ENCODE measurements around the gene ADAT1.
"Not testable (repeated sequence)": the region's sequence is repeated elsewhere in the genome, so short reads cannot be mapped to it uniquely, and the experiment has no call there.

ADAT1 gene

DNA sequence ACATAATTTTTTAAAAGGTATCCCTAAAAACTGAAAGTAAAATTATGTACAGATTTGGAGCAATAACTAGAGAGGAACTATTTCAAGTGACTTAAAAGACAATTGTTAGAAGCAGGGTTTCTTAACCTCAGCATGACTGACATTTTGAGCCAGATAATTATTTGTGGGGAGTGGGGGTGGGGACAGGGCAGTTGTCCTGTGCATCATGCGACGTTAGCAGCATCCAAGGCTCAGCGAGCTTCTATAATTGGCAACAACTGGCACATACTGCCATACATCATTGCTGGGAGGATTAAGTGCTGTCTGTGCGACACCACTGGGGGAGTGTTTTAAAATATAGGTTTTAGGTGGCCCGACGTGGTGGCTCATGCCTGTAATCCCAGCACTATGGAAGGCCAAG is 29.8 kb downstream of the ADAT1 start:
- TF ChIP-seq RARB (CRISPR knock-in tag; IDR thresholded peaks at IDR 0.05), result no peak
- TF ChIP-seq, protein P1, sequence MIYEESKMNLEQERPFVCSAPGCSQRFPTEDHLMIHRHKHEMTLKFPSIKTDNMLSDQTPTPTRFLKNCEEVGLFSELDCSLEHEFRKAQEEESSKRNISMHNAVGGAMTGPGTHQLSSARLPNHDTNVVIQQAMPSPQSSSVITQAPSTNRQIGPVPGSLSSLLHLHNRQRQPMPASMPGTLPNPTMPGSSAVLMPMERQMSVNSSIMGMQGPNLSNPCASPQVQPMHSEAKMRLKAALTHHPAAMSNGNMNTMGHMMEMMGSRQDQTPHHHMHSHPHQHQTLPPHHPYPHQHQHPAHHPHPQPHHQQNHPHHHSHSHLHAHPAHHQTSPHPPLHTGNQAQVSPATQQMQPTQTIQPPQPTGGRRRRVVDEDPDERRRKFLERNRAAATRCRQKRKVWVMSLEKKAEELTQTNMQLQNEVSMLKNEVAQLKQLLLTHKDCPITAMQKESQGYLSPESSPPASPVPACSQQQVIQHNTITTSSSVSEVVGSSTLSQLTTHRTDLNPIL (CRISPR knock-in tag; IDR thresholded peaks at IDR 0.05; ENCODE audit: low read depth), result no peak
- no peak for TF ChIP-seq TCF4 (CRISPR knock-in tag; IDR thresholded peaks at IDR 0.05; ENCODE audit: borderline replicate concordance)
- no peak for TF ChIP-seq TOX (CRISPR knock-in tag; IDR thresholded peaks at IDR 0.05; ENCODE audit: borderline replicate concordance)
- TF ChIP-seq ARNTL (CRISPR knock-in tag; IDR thresholded peaks at IDR 0.05; ENCODE audit: borderline replicate concordance, low read depth), result no peak
- TF ChIP-seq, protein P2, sequence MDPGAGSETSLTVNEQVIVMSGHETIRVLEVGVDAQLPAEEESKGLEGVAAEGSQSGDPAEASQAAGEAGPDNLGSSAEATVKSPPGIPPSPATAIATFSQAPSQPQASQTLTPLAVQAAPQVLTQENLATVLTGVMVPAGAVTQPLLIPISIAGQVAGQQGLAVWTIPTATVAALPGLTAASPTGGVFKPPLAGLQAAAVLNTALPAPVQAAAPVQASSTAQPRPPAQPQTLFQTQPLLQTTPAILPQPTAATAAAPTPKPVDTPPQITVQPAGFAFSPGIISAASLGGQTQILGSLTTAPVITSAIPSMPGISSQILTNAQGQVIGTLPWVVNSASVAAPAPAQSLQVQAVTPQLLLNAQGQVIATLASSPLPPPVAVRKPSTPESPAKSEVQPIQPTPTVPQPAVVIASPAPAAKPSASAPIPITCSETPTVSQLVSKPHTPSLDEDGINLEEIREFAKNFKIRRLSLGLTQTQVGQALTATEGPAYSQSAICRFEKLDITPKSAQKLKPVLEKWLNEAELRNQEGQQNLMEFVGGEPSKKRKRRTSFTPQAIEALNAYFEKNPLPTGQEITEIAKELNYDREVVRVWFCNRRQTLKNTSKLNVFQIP (CRISPR knock-in tag; IDR thresholded peaks at IDR 0.05; ENCODE audit: borderline replicate concordance, low read depth), result no peak
- no peak for TF ChIP-seq ZFP3 (CRISPR knock-in tag; IDR thresholded peaks at IDR 0.05)
- TF ChIP-seq SNAI2 (CRISPR knock-in tag; IDR thresholded peaks at IDR 0.05), result no peak
- no peak for TF ChIP-seq GLIS3 (CRISPR knock-in tag; IDR thresholded peaks at IDR 0.05)
- TF ChIP-seq CSDC2 (CRISPR knock-in tag; IDR thresholded peaks at IDR 0.05), result no peak
- TF ChIP-seq ISL1 (CRISPR knock-in tag; IDR thresholded peaks at IDR 0.05), result no peak
- TF ChIP-seq, protein P3, sequence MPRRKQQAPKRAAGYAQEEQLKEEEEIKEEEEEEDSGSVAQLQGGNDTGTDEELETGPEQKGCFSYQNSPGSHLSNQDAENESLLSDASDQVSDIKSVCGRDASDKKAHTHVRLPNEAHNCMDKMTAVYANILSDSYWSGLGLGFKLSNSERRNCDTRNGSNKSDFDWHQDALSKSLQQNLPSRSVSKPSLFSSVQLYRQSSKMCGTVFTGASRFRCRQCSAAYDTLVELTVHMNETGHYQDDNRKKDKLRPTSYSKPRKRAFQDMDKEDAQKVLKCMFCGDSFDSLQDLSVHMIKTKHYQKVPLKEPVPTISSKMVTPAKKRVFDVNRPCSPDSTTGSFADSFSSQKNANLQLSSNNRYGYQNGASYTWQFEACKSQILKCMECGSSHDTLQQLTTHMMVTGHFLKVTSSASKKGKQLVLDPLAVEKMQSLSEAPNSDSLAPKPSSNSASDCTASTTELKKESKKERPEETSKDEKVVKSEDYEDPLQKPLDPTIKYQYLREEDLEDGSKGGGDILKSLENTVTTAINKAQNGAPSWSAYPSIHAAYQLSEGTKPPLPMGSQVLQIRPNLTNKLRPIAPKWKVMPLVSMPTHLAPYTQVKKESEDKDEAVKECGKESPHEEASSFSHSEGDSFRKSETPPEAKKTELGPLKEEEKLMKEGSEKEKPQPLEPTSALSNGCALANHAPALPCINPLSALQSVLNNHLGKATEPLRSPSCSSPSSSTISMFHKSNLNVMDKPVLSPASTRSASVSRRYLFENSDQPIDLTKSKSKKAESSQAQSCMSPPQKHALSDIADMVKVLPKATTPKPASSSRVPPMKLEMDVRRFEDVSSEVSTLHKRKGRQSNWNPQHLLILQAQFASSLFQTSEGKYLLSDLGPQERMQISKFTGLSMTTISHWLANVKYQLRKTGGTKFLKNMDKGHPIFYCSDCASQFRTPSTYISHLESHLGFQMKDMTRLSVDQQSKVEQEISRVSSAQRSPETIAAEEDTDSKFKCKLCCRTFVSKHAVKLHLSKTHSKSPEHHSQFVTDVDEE (CRISPR knock-in tag; IDR thresholded peaks at IDR 0.05), result no peak
- no peak for TF ChIP-seq ZNF70 (CRISPR knock-in tag; IDR thresholded peaks at IDR 0.05)
- no peak for TF ChIP-seq OSR1 (CRISPR knock-in tag; IDR thresholded peaks at IDR 0.05)
- TF ChIP-seq ZNF8 (CRISPR knock-in tag; IDR thresholded peaks at IDR 0.05), result no peak
- no peak for TF ChIP-seq ZNF565 (CRISPR knock-in tag; conservative IDR thresholded peaks at IDR 0.05; ENCODE audit: low read depth)
- no peak for ATAC-seq

DNA sequence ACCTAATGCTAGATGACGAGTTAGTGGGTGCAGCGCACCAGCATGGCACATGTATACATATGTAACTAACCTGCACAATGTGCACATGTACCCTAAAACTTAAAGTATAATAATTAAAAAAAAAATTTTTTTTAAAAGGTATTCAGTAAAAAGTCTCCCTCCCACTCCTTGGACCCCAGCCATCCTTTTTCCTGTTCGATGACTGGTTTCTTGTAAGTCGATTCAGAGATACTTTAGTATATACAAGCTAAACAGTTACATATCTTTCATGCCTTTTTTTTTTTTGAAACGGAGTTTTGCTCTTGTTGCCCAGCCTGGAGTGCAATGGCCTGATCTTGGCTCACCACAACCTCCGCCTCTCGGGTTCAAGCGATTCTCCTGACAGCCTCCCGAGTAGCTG is 31.2 kb downstream of the ADAT1 start:
- ATAC-seq, result not testable (repeated sequence)

DNA sequence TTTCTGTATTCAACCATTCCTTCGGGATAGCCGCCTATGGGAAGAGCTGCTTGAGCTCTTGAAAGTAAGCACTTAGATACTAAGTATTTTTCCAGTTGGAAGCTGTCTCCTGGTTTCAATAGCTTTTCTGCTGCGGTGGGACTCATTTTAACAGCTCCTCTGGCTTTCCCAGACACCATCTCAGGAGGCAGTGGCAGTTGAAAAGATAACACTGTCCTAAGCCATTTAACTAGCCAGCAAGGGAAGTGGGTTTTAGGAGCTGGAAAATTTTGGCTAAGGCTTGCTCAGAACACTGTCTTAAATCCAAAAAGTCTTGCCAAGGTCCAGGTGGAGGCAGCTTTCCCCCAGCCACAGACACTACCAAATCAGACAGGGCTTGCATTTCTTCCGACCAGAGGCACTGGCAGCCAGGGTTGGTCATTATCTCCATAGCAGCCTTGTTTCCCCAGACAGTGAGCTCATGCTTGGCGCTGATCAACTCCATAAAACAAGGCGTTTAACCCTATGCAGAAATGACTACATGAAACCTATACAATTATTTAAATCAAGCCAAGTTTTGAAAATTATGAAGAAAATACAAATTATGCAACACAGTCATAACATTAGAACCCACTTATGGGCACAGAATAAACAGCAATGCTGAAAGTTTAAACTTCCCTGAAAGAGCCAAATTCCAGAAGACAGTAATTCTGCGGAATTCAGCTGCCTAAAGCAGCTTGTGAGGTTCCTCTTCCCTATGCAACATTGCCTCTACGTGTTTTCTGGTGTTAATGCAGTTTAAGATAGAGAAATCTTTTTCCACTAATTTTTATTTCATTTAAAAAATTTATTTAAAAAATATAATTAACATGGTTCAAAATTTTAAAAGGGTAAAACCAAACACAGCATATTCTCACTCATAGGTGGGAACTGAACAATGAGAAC is 31.9 kb downstream of the ADAT1 start:
- peak; percentile 91 for ATAC-seq
- TF ChIP-seq, protein P3 (CRISPR knock-in tag; IDR thresholded peaks at IDR 0.05), result no peak
- TF ChIP-seq, protein P4, sequence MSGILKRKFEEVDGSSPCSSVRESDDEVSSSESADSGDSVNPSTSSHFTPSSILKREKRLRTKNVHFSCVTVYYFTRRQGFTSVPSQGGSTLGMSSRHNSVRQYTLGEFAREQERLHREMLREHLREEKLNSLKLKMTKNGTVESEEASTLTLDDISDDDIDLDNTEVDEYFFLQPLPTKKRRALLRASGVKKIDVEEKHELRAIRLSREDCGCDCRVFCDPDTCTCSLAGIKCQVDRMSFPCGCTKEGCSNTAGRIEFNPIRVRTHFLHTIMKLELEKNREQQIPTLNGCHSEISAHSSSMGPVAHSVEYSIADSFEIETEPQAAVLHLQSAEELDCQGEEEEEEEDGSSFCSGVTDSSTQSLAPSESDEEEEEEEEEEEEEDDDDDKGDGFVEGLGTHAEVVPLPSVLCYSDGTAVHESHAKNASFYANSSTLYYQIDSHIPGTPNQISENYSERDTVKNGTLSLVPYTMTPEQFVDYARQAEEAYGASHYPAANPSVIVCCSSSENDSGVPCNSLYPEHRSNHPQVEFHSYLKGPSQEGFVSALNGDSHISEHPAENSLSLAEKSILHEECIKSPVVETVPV (CRISPR knock-in tag; IDR thresholded peaks at IDR 0.05), result no peak
- no peak for TF ChIP-seq BACH2 (CRISPR knock-in tag; IDR thresholded peaks at IDR 0.05; ENCODE audit: borderline replicate concordance)
- TF ChIP-seq, protein P1 (CRISPR knock-in tag; IDR thresholded peaks at IDR 0.05; ENCODE audit: low read depth), result peak; percentile 90

Measured in SK-N-SH treated with all-trans-retinoic acid at 6 μM for 48 hours (cell line).